ENCODE measurements around the gene CD209.
"Not testable (repeated sequence)": the region's sequence is repeated elsewhere in the genome, so short reads cannot be mapped to it uniquely, and the experiment has no call there.

Gene CD209

DNA sequence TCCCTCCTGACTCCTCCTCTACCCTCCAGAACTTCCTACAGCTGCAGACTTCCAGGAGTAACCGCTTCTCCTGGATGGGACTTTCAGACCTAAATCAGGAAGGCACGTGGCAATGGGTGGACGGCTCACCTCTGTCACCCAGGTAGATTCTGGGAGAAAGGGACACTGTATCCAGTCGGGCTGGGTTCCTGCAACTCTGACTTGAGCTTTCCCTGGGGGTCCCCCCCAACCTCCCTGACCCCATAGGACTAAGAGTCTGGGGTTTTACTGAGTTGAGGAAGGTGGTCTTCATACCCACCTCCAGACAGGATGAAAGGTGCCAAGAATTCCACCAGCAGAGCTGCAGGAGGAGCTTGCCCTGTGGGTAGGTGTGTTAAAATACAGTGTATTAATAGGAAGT is 20.2 kb upstream of the CD209 start:
- DNase-seq: no peak

DNA sequence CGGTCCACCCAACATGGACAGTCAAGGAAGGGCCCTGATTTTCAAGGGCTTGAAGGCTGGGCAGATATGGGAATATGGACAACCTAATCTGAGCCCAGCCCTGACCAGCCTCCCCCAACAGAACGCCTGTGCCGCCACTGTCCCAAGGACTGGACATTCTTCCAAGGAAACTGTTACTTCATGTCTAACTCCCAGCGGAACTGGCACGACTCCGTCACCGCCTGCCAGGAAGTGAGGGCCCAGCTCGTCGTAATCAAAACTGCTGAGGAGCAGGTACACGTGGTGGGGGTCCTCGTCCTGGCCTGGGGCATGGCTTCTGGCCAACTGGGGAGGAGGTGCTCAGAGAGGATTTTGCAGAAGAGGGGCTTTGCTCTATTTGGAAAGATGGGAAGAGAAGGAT is 19.2 kb upstream of the CD209 start:
- no peak for DNase-seq

DNA sequence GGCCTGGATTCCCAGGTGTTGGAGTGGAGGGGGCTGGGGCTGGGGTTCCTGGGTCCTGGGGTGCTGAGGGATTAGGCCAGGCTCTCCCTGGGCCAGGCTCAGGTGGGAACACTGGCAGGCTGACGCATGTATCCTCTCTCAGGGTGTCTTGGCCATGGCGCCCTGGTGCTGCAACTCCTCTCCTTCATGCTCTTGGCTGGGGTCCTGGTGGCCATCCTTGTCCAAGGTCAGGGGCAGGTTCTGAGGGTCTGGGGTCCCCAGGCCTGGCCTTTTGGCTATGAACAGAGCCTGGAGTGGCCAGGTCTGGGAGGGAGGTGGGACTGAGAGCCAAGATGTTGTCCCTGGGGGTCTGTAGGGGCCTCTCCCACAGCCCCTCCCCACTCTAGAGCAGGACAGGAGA is 17.7 kb upstream of the CD209 start:
- DNase-seq: not testable (repeated sequence)

DNA sequence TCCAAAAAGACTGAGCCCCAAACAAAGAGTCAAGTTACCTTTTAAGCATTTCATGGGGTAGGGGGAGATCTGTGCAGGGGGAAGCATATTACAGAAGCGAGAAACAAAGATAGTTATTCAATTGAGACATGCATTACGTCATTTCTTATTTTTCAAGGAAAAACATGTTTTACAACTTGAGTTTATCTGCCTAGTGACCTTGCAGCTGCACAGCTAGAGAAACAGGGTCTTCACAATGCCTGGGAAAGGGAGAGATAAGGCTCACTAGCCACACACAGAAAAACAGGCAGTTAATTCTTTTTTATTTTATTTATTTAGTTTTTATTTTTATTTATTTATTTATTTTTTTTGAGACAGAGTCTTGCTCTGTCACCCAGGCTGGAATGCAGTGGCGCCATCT is 16.8 kb upstream of the CD209 start:
- DNase-seq: not testable (repeated sequence)

DNA sequence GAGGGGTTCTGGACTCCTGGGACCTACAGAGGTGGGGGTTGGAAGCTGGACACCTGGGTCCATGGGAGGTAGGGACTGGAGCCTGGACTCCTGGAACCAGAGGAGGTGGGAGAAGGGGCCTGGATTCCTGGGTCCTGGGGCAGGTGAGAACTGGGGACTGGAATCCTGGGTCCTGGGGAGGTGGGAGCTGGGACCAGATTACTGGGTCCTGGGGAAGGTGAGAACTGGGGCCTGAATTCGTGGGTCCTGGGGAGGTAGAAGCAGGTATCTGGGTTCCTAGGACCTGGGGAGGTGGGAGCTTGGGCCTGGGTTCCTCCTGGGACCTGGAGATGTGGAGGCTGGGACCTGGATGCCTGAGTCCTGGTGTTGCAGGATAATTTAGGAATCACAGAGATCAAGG is 16.4 kb upstream of the CD209 start:
- no peak for DNase-seq

DNA sequence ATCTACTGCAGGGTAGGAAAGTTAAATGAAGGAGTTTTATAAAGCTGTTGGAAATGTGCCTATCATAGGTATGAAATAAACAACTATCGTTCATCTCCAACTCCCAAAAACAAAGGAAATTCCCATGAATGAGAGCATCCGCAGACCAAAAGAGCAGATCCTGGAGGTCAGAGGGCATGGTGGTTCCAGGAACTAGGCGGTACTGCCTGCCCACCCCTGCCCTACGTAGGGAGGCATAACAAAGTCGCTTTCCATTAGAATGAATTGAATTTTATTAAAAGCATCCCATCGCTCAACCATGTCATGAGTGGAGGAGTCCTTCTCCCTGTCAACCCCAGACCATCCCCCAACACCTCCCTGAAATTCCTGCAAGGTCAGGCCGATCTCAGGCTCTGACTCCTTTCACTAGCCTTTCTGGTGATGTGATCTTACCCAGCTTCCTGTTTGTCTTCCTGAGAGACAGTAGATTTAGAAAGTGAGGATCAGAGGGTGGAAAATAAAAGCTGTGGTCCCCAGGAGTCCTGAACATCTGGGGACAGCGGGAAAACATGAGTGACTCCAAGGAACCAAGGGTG is 15.5 kb upstream of the CD209 start, which contains the start of gene CLEC4M:
TSS of gene CLEC4M (plus strand) at position 525 of the 575 bp plus-strand sequence. CDS start at position 549, 24 bp downstream.
- DNase-seq: no peak

DNA sequence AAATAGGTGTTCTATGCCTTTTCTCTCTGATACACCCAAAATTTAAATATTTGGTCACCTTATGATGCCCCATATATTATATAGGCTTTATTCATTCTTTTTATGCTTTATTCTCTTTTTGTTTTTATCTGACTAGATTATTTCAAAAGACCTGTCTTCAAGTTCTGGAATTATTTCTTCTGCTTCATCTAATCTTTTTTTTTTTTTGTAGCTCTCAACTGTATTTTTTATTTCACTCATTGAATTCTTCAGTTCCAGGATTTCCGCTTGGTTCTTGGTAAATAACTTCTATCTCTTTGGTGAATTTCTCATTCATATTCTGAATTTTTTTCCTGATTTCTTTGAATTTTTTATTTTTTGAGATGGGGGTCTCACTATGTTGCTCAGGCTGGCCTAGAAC is 11.8 kb upstream of the CD209 start:
- DNase-seq: no peak

DNA sequence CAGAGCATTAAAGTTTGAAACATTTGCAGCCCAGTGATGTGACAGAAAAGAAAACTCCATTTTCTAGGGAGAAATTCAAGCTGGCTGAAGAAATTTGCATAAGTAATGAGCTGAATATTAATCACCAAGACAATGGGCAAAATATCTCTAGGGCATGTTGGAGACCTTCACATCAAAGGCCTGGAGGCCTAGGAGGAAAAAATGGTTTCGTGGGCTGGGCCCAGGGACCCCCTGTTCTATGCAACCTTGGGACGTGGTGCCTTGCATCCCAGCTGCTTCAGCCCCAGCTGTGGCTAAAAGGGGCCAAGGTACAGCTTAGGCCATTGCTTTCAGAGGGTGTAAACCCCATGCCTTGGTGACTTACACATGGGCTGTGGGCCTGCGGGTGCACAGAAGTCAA is 10.0 kb upstream of the CD209 start:
- DNase-seq: no peak

DNA sequence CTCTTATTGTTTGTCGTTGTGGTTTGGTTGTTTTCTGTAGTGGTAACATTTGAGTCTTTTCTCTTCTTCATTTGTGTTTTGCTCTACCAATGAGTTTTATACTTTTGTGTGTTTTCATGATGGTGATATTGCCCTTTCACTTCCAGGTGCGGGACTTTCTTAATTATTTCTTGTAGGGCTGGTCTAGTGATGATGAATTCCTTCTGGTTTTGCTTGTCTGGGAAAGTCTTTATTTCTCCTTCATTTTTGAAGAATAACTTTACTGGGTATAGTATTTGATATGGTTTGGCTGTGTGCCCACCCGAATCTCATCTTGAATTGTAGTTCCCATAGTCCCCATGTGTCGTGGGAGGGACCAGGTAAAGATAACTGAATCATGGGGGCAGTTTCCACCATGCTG is 8.9 kb upstream of the CD209 start:
- DNase-seq: no peak

DNA sequence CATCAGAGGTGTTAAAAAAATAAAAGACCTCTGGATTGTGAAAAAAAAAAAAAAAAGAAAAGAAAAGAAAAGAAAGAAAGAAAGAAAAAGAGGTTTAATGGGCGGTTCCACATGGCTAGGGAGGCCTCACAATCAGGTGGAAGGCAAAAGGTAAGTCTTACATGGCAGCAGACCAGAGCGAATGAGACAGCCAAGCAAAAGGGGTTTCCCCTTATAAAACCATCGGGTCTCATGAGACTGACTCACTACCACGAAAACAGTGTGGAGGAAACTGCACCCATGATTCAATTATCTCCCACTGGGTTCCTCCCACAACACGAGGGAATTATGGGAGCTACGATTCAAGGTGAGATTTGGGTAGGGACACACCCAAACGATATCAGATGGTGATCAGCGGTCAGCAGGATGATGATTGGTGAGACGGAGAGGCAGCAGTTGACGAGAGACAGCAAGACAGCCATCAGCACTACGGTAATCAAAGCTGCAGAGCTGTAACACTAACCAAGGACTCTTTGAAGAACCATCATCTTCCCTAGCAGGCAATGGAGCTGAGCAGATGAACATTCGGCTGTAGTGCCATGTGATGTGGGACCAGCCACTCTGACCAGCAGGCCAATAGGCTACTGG is 3.9 kb upstream of the CD209 start:
- peak; percentile 69 to 83 (median 76) for DNase-seq

DNA sequence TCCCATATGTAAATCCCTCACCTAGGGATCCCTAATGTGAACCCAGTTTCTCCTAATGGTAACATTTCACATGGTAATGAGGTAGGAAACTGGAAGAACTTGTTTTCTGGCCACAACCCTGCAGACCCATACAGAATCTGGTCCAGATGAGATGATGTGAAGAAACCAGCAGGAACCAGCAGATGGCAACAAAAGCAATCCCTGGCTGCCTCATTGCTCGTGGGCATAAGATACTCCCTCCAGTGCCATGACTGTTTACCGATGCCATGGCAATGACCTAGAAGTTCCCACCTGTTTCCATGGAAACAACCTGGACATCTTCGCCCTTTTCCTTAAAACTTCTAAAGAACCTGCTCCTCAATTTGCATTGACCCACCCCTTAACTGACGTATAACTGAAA is 1.4 kb upstream of the CD209 start:
- peak in 3 of 4 experiments; percentile 38 to 41 (median 40) for DNase-seq

DNA sequence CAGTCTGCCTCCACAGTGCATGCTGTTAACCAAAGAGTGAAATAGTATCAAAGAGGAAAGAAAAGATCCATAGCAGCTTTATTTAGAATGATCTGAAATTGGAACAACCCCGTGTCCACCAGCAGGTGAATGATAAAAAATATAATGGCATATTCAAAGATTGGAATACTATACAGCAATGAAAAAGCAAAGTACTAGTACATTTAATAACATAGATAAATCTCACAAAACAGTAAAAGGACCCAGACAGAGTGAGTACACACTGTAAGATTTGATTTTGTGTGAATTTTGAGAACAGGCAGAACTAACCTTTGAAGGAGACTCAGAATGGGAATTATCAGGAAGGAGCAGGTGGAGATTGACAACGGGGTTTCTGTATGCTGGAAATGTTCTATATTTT is 837 bp upstream of the CD209 start:
- DNase-seq: no peak

DNA sequence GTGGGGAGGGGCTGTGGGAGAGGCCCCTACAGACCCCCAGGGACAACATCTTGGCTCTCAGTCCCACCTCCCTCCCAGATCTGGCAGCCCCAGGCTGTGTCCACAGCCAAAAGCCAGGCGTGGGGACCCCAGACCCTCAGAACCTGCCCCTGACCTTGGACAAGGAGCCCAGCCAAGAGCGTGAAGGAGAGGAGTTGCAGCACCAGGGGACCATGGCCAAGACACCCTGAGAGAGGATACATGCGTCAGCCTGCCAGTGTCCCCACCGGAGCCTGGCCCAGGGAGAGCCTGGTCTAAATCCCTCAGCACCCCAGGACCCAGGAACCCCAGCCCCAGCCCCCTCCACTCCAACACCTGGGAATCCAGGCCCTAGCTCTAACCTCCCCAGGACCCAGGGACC is 1.0 kb downstream of the CD209 start:
- DNase-seq: not testable (repeated sequence)

DNA sequence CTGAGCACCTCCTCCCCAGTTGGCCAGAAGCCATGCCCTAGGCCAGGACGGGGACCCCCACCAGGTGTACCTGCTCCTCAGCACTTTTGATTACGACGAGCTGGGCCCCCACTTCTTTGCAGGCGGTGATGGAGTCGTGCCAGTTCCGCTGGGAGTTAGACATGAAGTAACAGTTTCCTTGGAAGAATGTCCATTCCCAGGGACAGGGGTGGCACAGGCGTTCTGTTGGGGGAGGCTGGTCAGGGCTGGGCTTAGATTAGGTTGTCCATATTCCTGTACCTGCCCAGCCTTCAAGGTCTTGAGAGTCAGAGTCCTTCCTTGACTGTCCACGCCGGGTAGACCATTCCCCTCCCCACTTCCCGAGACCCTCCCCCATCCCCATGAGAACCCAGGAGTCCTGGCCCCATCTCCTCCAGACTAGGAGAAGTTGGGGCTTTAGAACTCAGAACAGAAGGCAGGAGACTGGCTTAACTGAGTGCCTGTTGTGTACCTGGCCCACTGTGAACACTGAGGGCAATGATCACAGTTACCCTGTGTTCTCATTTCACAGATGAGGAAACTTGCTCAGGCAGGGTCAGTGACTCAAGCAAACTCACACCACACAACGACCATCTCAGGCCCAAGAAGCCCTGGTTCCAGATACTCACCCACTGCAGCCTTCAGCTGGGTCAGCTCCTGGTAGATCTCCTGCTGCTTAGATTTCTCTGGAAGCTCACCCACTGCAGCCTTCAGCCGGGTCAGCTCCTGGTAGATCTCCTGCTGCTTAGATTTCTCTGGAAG is 2.3 kb downstream of the CD209 start:
- peak; percentile 35 to 50 (median 38) for DNase-seq

DNA sequence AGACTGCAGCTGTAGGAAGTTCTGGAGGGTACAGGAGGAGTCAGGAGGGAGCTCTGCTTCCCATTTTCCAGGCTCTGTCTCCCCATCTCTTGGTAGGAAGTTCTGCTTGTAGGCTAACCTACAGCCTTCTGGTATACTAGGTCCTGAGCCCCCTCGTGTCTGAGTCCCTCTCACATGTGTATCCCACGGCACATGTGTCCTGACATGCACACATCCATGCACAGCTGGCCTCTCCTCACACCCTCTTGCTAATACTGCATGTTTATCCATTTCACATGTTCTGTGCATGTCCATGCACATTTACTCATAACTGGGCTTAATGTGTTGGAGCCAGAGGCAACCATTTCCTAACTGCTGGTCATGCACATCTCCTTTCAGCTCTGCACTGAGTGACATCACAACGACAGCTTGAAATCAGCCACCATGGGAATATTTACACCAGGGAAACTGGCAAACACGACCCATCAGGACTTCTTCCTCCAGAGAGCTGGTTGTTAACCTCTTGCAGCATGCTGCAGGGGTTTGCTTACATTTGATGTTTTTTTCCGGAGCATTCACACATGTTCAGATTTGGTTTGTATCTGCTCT is 3.0 kb downstream of the CD209 start:
- peak in 2 of 4 experiments; percentile 36 to 48 for DNase-seq

DNA sequence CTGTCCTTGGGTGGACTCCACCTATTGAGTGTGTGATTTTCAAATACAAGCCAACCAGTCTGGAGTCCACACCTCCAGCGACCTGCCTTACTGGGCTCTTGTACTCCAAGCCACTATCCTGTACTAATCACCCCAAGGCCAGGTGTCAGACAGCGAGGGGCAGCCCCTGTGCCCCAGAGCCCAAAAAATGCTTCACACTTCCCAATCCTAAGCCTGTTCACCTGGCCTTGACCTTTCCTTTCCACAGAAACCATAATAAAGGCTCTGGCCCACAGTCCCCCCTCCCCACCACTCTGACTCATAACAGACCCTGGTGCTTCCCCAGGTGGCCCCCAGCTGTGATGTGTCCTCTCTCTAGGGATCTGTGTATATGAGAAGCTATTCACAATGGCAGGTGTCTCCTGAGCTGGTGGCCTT is 3.9 kb downstream of the CD209 start:
- no peak for DNase-seq

DNA sequence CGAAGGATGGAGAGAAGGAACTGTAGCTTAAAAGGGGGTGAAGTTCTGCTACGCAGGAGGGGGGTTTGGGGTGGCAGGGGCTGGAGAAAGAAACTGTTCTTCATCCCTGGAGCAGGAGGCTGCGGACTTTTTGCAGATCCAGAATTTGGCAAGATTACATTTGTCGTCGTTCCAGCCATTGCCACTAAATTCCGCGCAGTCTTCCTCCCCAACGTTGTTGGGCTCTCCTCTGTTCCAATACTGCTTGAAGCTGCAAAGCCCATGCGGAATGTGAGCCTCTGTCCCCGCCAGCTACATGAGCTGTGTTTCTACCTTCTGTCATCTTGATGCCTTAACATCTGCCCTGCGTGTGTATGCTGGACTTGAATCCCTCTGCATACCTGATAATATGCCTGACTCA is 4.3 kb downstream of the CD209 start:
- DNase-seq: no peak

DNA sequence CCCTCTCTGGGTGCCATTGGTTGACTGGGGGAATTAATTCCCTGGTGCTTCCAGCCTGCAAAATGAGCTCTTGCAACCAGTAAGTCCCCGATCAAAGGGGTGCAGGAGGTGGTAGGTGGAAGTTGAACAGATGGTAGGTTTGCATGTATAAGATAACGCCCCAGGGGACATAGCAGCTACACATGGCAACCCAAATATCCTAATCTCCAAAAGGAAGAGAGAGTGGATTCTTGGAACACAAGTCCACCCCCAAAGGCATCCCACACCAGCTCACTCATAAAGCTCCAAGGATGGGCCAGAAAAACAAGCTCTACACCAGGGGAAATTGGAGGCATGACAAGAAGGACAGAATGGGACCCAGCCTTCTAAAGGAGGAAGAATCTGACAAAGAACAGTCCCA is 4.8 kb downstream of the CD209 start:
- no peak for DNase-seq

DNA sequence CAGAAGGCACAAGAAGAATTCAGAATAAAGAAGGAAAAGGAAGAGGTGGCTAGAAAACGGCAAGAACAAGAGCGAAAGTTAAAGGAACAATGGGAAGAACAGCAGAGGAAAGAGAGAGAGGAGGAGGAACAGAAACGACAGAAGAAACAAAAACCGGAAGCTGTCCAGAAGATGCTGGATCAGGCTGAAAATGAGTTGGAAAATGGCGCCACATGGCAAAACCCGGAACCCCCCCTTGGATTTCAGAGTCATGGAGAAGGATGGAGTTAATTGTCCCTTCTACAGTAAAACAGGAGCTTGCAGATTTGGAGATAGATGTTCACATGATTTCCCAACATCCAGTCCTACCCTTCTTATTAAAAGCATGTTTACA is 6.7 kb downstream of the CD209 start:
- DNase-seq: peak in 3 of 4 experiments; percentile 25 to 49 (median 29)

DNA sequence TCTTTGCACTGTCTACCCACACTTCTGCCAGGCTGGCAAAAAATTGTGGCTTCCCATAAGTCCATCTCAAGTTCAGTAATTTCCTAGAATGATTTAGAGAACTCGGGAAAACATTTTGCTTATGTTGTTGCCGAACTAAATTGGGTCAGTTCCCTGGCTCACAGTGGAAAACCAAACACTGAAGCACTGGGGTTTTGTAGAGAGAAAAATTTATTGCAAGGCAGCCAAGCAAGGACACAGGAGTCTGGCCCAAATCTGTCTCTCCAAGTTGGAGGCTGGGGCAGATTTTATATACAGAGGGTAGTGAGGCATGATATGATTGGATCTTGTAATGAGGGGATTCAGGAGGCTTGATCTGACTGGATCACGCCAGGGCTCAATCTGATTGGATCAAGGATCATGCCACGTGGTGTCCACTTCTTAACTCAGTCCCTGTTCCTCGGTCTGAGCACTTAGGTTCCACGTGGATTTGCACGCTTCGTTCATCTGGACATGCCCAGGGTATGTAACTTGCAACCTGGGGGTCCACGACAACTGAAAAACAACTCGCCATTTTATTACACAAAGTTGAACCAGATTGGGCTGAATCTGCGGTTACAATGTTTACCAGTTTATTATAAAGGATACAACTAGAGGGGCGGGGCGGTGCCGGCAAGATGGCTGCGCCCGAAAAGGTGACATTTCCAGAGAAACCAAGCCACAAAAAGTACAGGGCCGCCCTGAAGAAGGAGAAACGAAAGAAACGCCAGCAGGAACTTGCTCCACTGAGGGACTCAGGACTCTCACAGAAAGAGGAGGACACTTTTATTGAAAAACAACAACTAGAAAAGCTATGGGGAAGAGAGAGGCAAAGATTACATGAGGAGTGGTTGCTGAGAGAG is 7.3 kb downstream of the CD209 start:
- peak in 3 of 4 experiments; percentile 23 to 42 (median 36) for DNase-seq

DNA sequence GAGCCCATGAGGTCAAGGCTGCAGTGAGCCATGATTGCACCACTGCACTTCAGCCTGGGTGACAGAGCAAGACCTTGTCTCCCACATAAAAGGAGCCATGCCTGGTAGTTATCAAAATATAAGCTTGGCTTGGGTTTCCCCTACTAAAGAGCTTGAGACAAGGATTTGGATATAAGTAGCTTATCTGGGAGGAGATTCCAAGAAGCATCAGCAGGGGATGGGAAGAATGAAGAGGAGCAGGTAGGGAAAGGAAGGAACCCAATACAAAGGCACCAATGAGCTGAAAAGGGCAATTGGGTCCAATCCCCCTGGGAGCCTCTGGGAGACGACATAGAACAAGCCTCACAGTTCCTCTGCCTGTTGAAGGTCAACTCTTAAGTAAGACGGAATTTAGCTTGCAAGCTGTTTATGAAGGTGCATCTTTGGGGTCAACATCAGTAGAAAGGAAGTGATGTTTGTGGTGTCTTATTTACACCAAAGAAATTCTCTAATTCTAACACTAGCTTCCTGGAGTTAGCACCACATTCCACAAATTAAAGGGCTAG is 8.1 kb downstream of the CD209 start:
- DNase-seq: peak; percentile 16 to 52 (median 42)

DNA sequence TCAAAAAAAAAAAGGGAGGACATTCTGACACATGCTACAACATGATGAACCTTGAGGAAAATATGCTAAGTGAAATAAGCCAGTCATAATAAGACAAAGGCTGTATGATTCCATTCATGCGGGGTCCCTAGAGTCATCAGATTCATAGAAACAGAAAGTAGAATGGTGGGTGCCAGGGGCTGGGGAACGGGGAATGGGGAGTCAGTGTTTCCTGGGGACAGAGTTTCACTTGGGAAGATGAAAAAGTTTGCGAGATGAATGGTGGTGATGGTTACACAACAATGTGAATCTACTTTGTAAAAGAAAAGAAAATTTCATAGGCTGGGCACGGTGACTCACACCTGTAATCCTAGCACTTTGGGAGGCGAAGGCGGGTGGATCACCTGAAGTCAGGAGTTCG is 9.3 kb downstream of the CD209 start:
- DNase-seq: no peak

All from suppressor macrophage (primary cell).